ENCODE results near the gene AK1.
"Not testable (repeated sequence)": the region's sequence is repeated elsewhere in the genome, so short reads cannot be mapped to it uniquely, and the experiment has no call there.

The AK1 gene

GRCh38 chr9:127848756-127849504 lies 28.5 kb downstream of the AK1 start:
- no peak for DNase-seq

GRCh38 chr9:127847833-127848755 lies 29.4 kb downstream of the AK1 start:
- DNase-seq, result no peak

- DNase-seq, result no peak
Observed at GRCh38 chr9:127847178-127847510, 30.3 kb downstream of the AK1 start.

DNA sequence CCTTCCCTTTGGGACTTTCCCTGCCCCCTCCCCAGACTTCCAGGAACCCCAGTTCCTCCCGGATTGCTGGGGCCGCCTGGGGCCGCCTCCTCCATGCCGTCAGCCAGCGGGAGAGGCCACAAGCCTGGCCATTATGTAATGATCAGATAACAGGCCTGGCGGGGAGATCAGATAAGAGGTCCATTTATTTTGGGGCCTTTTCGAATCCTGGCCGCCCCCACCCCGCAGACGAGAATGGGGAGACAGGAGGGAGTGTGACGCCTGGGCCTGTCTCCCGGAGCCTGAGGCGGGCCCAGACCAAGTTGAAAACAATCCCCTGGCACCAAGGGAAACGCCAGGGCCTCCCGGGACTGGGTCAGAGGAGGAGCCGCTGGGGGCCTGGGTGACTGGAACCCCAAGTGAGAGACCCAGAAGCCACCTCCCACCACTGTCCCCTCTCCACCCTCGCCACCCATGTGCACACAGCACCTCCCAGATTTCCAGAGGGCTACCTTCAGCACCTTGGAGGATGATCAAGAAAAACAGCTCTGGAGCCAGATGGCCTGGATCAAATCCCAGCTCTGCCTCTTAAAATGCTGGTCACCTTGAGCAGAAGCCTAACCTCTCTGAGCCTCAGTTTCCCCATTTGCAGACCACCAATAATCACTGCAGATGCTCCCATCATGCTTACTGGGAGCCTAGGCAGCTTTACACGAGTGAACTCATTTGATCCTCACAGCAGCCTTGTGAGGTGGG lies 30.9 kb downstream of the AK1 start:
- no peak for DNase-seq

- DNase-seq, result not testable (repeated sequence)
Observed at GRCh38 chr9:127845619-127846018, 31.9 kb downstream of the AK1 start.

- DNase-seq, result no peak
Observed at GRCh38 chr9:127844821-127845359, 32.6 kb downstream of the AK1 start.

- DNase-seq, result no peak
Observed at GRCh38 chr9:127841087-127841835, 36.2 kb downstream of the AK1 start.

GRCh38 chr9:127838375-127839078 lies 38.9 kb downstream of the AK1 start:
- DNase-seq, result no peak

DNA sequence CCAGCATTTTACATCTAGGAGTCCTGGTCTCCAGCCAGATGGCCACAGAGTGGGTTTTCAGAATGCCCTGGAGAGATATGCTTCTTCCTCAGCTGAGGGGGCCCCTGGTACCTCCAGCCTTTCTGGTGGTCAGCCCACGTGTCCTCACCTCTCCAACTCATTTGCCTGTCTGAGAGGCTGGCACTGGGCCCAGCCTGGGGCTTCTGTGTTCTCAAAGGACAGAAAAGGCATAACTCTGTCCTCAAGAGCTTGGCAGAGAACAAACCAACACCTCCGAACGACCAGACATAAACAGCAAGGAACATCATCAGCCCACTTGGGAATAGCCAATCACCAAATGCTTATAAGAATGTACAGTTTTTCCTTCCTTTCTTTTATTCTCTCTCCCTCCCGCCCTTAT lies 40.1 kb downstream of the AK1 start:
- DNase-seq, result no peak

GRCh38 chr9:127836561-127836960 lies 40.9 kb downstream of the AK1 start:
- DNase-seq, result not testable (repeated sequence)

GRCh38 chr9:127835991-127836516 lies 41.4 kb downstream of the AK1 start:
- DNase-seq, result no peak

DNA sequence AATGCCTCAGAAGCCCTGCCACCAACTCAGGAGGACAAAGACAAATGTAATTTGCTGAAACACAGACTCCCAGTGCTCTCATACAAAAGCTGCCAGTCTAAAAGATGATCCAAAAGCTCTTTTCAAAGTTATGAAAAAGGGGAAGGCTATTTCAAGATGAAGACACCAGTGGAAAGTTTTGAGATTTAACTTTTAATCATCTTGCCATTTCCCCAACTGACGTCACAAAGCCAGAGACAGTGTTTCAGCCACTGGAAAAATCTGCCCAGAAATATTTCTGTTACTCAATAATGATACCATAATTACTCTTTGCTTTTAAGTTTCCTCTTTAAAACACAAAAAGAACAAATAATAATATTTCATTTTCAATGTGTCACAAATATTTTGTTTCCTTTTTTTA lies 43.9 kb downstream of the AK1 start:
- no peak for DNase-seq

- no peak for DNase-seq
Observed at GRCh38 chr9:127832248-127832647, 45.2 kb downstream of the AK1 start.

- DNase-seq, result no peak
Observed at GRCh38 chr9:127829205-127829906, 48.1 kb downstream of the AK1 start.

- peak; percentile 82 for DNase-seq
Observed at GRCh38 chr9:127828262-127829031, 49.0 kb downstream of the AK1 start.

DNA sequence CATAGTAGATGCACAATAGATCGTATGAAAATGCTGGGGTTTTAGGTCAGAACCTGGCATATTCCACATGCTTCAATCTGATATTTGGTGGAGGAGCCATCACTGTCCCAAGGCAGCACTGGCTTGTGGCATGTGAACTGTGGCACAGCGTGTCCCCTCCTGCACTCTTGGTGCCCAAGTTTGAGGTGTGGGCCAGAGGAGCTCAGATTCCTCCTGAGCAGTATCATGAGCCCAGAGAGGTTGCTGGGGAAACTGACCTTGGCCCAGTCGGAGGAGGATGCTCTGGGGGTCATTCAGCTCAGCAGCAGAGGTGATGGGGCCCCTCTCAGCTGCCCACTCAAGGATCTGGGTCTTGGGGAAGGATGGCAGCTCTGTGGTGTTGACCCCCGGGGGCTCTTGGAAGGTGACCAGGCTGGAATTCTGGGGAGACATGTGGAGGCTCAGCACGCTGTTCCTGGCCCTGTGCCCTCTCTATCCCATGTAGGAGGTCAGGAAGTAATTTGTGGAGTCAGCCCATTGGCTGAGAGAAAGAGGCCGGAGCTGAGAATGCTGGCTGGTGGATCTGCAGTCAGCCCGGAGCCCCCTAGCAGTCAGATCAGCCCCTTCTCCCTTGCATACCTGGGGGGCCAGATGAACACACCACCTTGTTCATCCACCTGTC lies 51.1 kb downstream of the AK1 start:
- no peak for DNase-seq

DNA sequence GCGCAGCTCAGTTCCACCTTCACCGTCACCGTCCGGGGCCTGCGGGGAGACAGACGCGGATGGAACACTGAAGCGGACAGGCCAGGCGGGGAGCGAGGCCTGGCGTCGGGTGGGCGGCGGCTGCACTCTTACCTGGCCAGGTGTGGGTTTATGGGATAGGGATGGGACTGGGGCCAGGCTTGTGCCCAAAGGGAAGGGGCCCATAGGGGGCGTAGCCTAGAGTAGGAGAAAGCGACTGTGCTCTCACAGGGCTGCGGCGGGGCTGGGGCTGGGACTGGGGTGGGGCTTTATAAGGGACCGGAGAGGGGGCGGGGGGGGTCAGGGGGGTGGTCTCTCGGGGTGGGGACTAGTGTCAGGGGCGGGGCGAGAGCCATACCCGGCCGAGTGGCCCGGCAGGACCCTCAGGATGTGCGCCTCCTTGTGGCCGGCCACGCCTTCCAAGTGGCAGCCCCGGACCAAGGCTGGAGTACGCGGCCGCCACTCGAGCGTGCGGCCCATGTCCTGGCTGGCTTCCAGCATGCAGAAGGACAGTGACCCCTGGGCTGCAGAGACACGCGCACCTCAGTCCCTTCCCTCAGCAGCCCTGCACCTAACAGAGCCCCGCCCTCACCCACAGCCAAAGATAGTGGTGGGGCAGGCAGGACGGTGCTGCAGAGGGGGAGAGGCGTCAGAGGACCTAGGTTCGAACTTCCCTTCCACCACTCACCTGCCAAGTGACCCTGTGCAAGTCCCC lies 52.0 kb downstream of the AK1 start:
- peak; percentile 51 for DNase-seq

GRCh38 chr9:127822108-127822507 lies 55.4 kb downstream of the AK1 start:
- DNase-seq, result no peak
